Endothelial cell of umbilical vein (primary cell): ENCODE measurements around the gene MAP3K4. TPM values are rescaled to one million over a fixed set of nuclear protein-coding genes. Genes with fewer than 3 reads are reported as not detected.

Source experiments
- BruUV-seq: library from RNA; stranded (reverse); fragments of 400-500 nt; replicated peaks from 2 replicates; lab custom pipeline; 2021; lab: Mats Ljungman, UMichigan
- CTCF ChIA-PET: fragments of 300-600, 350-600 bp; sonication (Branson Sonifier 250); formaldehyde crosslinking; loops from one replicate; lab custom pipeline; 2021; ENCODE audit warnings: antibody characterized with exemption, inconsistent platforms; lab: Charles Lee
- POLR2A ChIA-PET: fragments of 300-600, 350-600 bp; sonication (Branson Sonifier 250); formaldehyde crosslinking; loops from one replicate; lab custom pipeline; 2021; ENCODE audit warnings: antibody characterized with exemption, inconsistent platforms; lab: Charles Lee
- DNase-seq: peaks from one replicate; pipeline ENCODE4 v3.0.0-alpha.2; 2011; ENCODE audit warnings: low read depth, low spot score
- FAIRE-seq: peaks from 2 replicates; lab custom pipeline; 2011; peaks lifted over from hg19 to GRCh38; lab: Jason Lieb, UNC
- H2AFZ ChIP-seq: 2 replicates; pipeline ENCODE4 v1.6.0; 2012; ENCODE audit warnings: low read depth, low read length, control low read depth, inconsistent platforms
- H3K27ac ChIP-seq: 2 replicates; pipeline ENCODE4 v1.5.1; 2011; ENCODE audit warnings: low read depth, mild to moderate bottlenecking, control low read depth, low read length, moderate library complexity; ENCODE audit not compliant: insufficient read depth
- H3K27me3 ChIP-seq, 2 experiments: 2 replicates each; pipeline versions ENCODE4 v1.6.0 to v1.6.1; 2011; ENCODE audit warnings: low read length in 2 of 2, mixed read lengths in 1 of 2; ENCODE audit not compliant: control insufficient read depth in 2 of 2, insufficient read depth in 2 of 2
- H3K36me3 ChIP-seq, 2 experiments: 2 replicates in 1 of 2; 3 replicates in 1 of 2; pipeline ENCODE4 v1.5.1; 2011; ENCODE audit warnings: low read length in 2 of 2, mild to moderate bottlenecking in 1 of 2, moderate library complexity in 1 of 2; ENCODE audit not compliant: control insufficient read depth in 2 of 2, insufficient read depth in 2 of 2; ENCODE audit errors: extremely low read depth in 1 of 2
- H3K4me1 ChIP-seq: 3 replicates; pipeline ENCODE4 v1.5.1; 2011; ENCODE audit warnings: mild to moderate bottlenecking, low read length; ENCODE audit not compliant: control insufficient read depth, insufficient read depth; ENCODE audit errors: extremely low read depth
- H3K4me2 ChIP-seq: 2 replicates; pipeline ENCODE4 v1.6.1; 2011; ENCODE audit warnings: low read length, control low read depth, mixed read lengths; ENCODE audit not compliant: insufficient read depth
- H3K4me3 ChIP-seq, 3 experiments: fragments of 200-600 bp in 1 of 3; sonication (generic), shearing (Covaris generic) in 1 of 3; replicated peaks in 1 of 3; 2 replicates each; pipeline ENCODE4 v1.5.1; 2011 to 2016; ENCODE audit warnings: control low read depth in 3 of 3, low read length in 3 of 3, mild to moderate bottlenecking in 2 of 3, inconsistent platforms in 1 of 3, low read depth in 1 of 3, moderate library complexity in 1 of 3; ENCODE audit not compliant: insufficient read depth in 1 of 3
- H3K79me2 ChIP-seq: 2 replicates; pipeline ENCODE4 v1.6.0; 2012; ENCODE audit warnings: low read length, inconsistent platforms; ENCODE audit not compliant: control insufficient read depth, insufficient read depth
- H3K9ac ChIP-seq: replicated peaks from 2 replicates; pipeline ENCODE3; 2011; ENCODE audit warnings: low read length, control low read depth; ENCODE audit not compliant: insufficient read depth; ENCODE audit errors: extremely low read depth
- H3K9me1 ChIP-seq: replicated peaks from 3 replicates; pipeline ENCODE4 v1.6.0; 2011; ENCODE audit warnings: mild to moderate bottlenecking, low read length; ENCODE audit not compliant: control insufficient read depth, insufficient read depth; ENCODE audit errors: extremely low read depth
- H3K9me3 ChIP-seq: replicated peaks from 2 replicates; pipeline ENCODE4 v1.5.1; 2012; ENCODE audit warnings: low read length, inconsistent platforms; ENCODE audit not compliant: control insufficient read depth, insufficient read depth
- H4K20me1 ChIP-seq: replicated peaks from 2 replicates; pipeline ENCODE3; 2011; ENCODE audit warnings: mild to moderate bottlenecking, low read length; ENCODE audit not compliant: control insufficient read depth, insufficient read depth; ENCODE audit errors: extremely low read depth
- EZH2 ChIP-seq: IDR thresholded peaks from 2 replicates; pipeline ENCODE4 v1.6.1; 2012; ENCODE audit warnings: borderline replicate concordance, low read depth, mild to moderate bottlenecking, moderate library complexity, low read length, inconsistent platforms; ENCODE audit not compliant: severe bottlenecking
- FOS ChIP-seq: IDR thresholded peaks from 2 replicates; pipeline ENCODE4 v1.6.1; 2011; ENCODE audit warnings: mild to moderate bottlenecking, low read length, moderate library complexity, borderline replicate concordance; ENCODE audit not compliant: insufficient read depth
- GATA2 ChIP-seq: IDR thresholded peaks from 2 replicates; pipeline ENCODE4 v1.7.0; 2011; ENCODE audit warnings: low read depth, mild to moderate bottlenecking, moderate library complexity, mixed read lengths, low read length; ENCODE audit not compliant: insufficient read length, insufficient read depth
- JUN ChIP-seq: IDR thresholded peaks from 2 replicates; pipeline ENCODE4 v1.6.1; 2011; ENCODE audit warnings: borderline replicate concordance, low read depth; ENCODE audit not compliant: insufficient read length, insufficient read depth
- MYC ChIP-seq: IDR thresholded peaks from one replicate; pipeline ENCODE4 v1.6.1; 2011; ENCODE audit warnings: mild to moderate bottlenecking, low read depth, low read length
- POLR2A ChIP-seq: IDR thresholded peaks from 2 replicates; pipeline ENCODE4 v1.6.1; 2012; ENCODE audit warnings: low read depth, mild to moderate bottlenecking, control low read depth, low read length
- POLR2AphosphoS5 ChIP-seq: IDR thresholded peaks from 2 replicates; pipeline ENCODE4 v1.6.1; 2012; ENCODE audit warnings: low read depth, mild to moderate bottlenecking, control low read depth, low read length, moderate library complexity; ENCODE audit not compliant: insufficient read depth
- dilution Hi-C: fragments of 300-500 bp; cut with MboI; formaldehyde crosslinking; loops from one replicate; pipeline ENCODE4 v1.15.0; 2019; ENCODE audit warnings: low sequenced_read_pairs; ENCODE audit not compliant: extremely low pct_ligation_motif_present
- intact Hi-C: fragments of 100-400 bp; cut with micrococcal nuclease; formaldehyde crosslinking; loops from one replicate; pipeline ENCODE4 v1.10.0; 2022
- polyA plus RNA-seq, 4 experiments: library from polyadenylated mRNA; depleted of rRNA in 3 of 4; stranded (reverse) in 3 of 4; unstranded in 1 of 4; fragments of >200 nt; gene quantifications; 2 replicates each; pipeline versions ENCODE4 v1.2.1 to v1.2.3, GENCODE V29; 2011 to 2012; ENCODE audit warnings: missing spikeins in 1 of 4
- total RNA-seq: library from RNA; stranded (reverse); gene quantifications from 2 replicates; pipeline ENCODE4 v1.2.3, GENCODE V29; 2021
- TF ChIP-seq, protein P1 (sequence below), 2 donors: IDR thresholded peaks; 1 replicate in 1 of 2; 2 replicates in 1 of 2; pipeline ENCODE4 v1.5.1; 2011; ENCODE audit warnings: low read length in 2 of 2, mild to moderate bottlenecking in 2 of 2, moderate library complexity in 2 of 2, control low read depth in 1 of 2, inconsistent platforms in 1 of 2, low read depth in 1 of 2; ENCODE audit not compliant: insufficient read depth in 1 of 2; ENCODE audit errors: extremely low read depth in 1 of 2
- TF ChIP-seq, protein P2 (sequence below): IDR thresholded peaks from 2 replicates; pipeline ENCODE4 v1.6.1; 2011; ENCODE audit not compliant: insufficient read depth, insufficient read length

Gene MAP3K4
- total and polyA plus RNA-seq, 2 donors (not counting 3 experiments of a cell fraction or from before 2014, with no cell fraction given) = 10.8 to 42.3 TPM

DNA sequence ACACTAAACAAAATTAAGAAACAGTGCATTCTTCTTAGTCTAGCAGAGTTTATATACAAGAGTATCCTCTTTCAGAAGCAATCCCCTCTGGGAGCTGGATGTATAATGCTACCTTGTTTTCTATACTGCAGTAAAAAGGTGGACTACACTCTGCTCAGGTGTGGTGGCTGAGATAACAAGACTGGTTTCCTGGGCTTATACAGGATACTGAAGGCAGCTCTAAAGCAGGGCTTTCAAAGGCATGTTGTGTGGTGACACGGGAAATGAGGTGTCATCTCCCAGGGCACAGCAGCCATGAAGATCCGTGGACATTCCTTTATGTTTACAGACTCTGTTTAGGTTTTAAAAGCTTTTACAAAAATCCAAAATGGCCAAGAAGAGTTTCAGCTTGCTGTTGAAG is 136.7 kb downstream of the MAP3K4 start:
- dilution Hi-C loops = no loop called here
- TF ChIP-seq EZH2 (no peak), MYC (no peak), POLR2AphosphoS5 (no peak), POLR2A (no peak), GATA2 (no peak), FOS (no peak), JUN (no peak)
- TF ChIP-seq, protein P1, sequence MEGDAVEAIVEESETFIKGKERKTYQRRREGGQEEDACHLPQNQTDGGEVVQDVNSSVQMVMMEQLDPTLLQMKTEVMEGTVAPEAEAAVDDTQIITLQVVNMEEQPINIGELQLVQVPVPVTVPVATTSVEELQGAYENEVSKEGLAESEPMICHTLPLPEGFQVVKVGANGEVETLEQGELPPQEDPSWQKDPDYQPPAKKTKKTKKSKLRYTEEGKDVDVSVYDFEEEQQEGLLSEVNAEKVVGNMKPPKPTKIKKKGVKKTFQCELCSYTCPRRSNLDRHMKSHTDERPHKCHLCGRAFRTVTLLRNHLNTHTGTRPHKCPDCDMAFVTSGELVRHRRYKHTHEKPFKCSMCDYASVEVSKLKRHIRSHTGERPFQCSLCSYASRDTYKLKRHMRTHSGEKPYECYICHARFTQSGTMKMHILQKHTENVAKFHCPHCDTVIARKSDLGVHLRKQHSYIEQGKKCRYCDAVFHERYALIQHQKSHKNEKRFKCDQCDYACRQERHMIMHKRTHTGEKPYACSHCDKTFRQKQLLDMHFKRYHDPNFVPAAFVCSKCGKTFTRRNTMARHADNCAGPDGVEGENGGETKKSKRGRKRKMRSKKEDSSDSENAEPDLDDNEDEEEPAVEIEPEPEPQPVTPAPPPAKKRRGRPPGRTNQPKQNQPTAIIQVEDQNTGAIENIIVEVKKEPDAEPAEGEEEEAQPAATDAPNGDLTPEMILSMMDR (IDR thresholded peaks at IDR 0.05; ENCODE audit: extremely low read depth in 1 of 2, insufficient read depth in 1 of 2, low read depth in 1 of 2, low read length in 2 of 2) = no peak
- TF ChIP-seq, protein P2, sequence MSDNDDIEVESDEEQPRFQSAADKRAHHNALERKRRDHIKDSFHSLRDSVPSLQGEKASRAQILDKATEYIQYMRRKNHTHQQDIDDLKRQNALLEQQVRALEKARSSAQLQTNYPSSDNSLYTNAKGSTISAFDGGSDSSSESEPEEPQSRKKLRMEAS = no peak
- Histone ChIP-seq H3K4me1 (no peaks in the 10 kb centered on the region), H3K4me3 (no peak overlapping the region), H3K79me2 (no peaks in the 10 kb centered on the region), H3K27ac (no peak overlapping the region), H2AFZ (no peak overlapping the region), H3K36me3 (peaks cover 0 to 3% of the 10 kb centered on the region in 2 experiments), H4K20me1 (no peaks in the 10 kb centered on the region), H3K9ac (no peak overlapping the region), H3K9me1 (no peaks in the 10 kb centered on the region), H3K4me2 (no peak overlapping the region), H3K27me3 (no peaks in the 10 kb centered on the region), H3K9me3 (peaks cover 2% of the 10 kb centered on the region)
- ChIA-PET CTCF (no interaction called here), POLR2A (no interaction called here)
- intact Hi-C loops = no loop called here
- FAIRE-seq (no peak), DNase-seq (no peak)
- no TSS peak for BruUV-seq
